Measurements from ENCODE around the gene S100A4. TPM values are rescaled to one million over a fixed set of nuclear protein-coding genes. Genes with fewer than 3 reads are reported as not detected.

Gene S100A4
- total RNA-seq, 1 donor from 2014 or later: 69.3 TPM

GRCh38 chr1:153527683-153528040 lies 17.9 kb downstream of the S100A4 start:
- H3K27ac Mint-ChIP-seq (ENCODE audit: unreplicated experiment): no peak overlapping the region
- Histone ChIP-seq H3K4me3 (ENCODE audit: insufficient read depth, low read depth, low read length) (no peak overlapping the region), H3K4me1 (ENCODE audit: insufficient read depth, low read length) (peaks cover 4% of the 10 kb centered on the region), H3K9me3 (ENCODE audit: insufficient read depth, low read depth, low read length) (no peaks in the 10 kb centered on the region), H3K9ac (ENCODE audit: low read length) (no peak overlapping the region), H3K27me3 (ENCODE audit: insufficient read depth, low read length) (no peaks in the 10 kb centered on the region), H3K36me3 (ENCODE audit: insufficient read depth, low read length) (no peaks in the 10 kb centered on the region), H3K79me2 (ENCODE audit: insufficient read depth, low read length) (no peaks in the 10 kb centered on the region), H4K20me1 (ENCODE audit: insufficient read depth, low read length) (no peaks in the 10 kb centered on the region), H3K4me2 (ENCODE audit: low read length) (no peak overlapping the region), H2AFZ (ENCODE audit: low read depth, low read length) (no peak overlapping the region), H3K27ac (ENCODE audit: low read depth, low read length) (no peak overlapping the region)
- H3K4me1 Mint-ChIP-seq (ENCODE audit: low read depth, unreplicated experiment): peaks cover 20% of the 10 kb centered on the region
- H3K9me3 Mint-ChIP-seq (ENCODE audit: unreplicated experiment): no peaks in the 10 kb centered on the region
- no peak overlapping the region for H3K4me3 Mint-ChIP-seq (ENCODE audit: unreplicated experiment)
- no peaks in the 10 kb centered on the region for H3K36me3 Mint-ChIP-seq (ENCODE audit: low read depth, unreplicated experiment)
- DNase-seq (ENCODE audit: low read depth): no peak
- no peaks in the 10 kb centered on the region for H3K27me3 Mint-ChIP-seq (ENCODE audit: low read depth, unreplicated experiment)
- TF ChIP-seq EZH2 (IDR thresholded peaks at IDR 0.05; ENCODE audit: insufficient read depth, low read length): no peak
- TF ChIP-seq, protein P1, sequence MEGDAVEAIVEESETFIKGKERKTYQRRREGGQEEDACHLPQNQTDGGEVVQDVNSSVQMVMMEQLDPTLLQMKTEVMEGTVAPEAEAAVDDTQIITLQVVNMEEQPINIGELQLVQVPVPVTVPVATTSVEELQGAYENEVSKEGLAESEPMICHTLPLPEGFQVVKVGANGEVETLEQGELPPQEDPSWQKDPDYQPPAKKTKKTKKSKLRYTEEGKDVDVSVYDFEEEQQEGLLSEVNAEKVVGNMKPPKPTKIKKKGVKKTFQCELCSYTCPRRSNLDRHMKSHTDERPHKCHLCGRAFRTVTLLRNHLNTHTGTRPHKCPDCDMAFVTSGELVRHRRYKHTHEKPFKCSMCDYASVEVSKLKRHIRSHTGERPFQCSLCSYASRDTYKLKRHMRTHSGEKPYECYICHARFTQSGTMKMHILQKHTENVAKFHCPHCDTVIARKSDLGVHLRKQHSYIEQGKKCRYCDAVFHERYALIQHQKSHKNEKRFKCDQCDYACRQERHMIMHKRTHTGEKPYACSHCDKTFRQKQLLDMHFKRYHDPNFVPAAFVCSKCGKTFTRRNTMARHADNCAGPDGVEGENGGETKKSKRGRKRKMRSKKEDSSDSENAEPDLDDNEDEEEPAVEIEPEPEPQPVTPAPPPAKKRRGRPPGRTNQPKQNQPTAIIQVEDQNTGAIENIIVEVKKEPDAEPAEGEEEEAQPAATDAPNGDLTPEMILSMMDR (IDR thresholded peaks at IDR 0.05; ENCODE audit: insufficient read depth, low read depth, low read length): no peak
- no peak for FAIRE-seq

DNA sequence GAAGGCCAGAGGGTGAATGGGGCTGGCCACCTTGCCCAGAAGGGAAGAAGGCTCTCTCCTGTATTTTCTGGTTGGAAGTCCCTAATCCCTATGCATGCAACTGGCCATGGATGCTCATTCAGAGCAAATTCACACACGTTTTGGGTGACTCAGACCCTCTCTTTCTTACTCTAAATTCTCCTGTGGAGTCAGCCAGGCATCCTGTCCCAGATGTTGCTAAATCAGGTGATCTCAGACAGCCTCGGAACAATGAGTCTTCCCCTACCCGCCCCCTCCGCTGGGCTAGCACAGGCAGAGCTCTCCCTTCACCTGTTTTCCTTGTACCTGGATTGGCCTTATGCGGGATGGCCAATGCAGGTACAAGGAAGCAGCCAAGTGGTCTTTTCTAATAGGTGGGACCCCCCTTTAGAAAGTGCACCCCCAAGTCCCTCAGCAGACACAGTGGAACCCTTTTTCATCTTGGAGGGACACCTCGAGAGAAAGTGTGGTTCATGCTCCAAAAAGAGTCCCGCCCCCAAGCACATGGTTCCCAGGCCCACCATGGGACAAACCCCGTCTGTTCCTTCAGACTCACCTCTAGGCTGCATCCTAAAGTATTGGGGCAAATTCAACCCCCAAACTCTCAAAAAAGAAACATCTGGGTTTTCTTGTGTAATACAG lies 18.5 kb downstream of the S100A4 start:
- no peaks in the 10 kb centered on the region for H3K36me3 Mint-ChIP-seq (ENCODE audit: low read depth, unreplicated experiment)
- H3K4me3 ChIP-seq (ENCODE audit: insufficient read depth, low read depth, low read length): no peak overlapping the region
- no peak overlapping the region for H3K27ac ChIP-seq (ENCODE audit: low read depth, low read length)
- no peaks in the 10 kb centered on the region for H3K9me3 Mint-ChIP-seq (ENCODE audit: unreplicated experiment)
- no peak overlapping the region for H3K4me3 Mint-ChIP-seq (ENCODE audit: unreplicated experiment)
- no peak overlapping the region for H3K4me2 ChIP-seq (ENCODE audit: low read length)
- H3K36me3 ChIP-seq (ENCODE audit: insufficient read depth, low read length): no peaks in the 10 kb centered on the region
- H3K4me1 ChIP-seq (ENCODE audit: insufficient read depth, low read length): no peaks in the 10 kb centered on the region
- DNase-seq (ENCODE audit: low read depth) (no peak), FAIRE-seq (no peak)
- TF ChIP-seq, protein P1 (IDR thresholded peaks at IDR 0.05; ENCODE audit: insufficient read depth, low read depth, low read length): no peak
- no peak for TF ChIP-seq EZH2 (IDR thresholded peaks at IDR 0.05; ENCODE audit: insufficient read depth, low read length)
- H3K27ac Mint-ChIP-seq (ENCODE audit: unreplicated experiment): no peak overlapping the region
- H3K4me1 Mint-ChIP-seq (ENCODE audit: low read depth, unreplicated experiment): peaks cover 15% of the 10 kb centered on the region
- no peaks in the 10 kb centered on the region for H3K79me2 ChIP-seq (ENCODE audit: insufficient read depth, low read length)
- no peaks in the 10 kb centered on the region for H3K9me3 ChIP-seq (ENCODE audit: insufficient read depth, low read depth, low read length)
- no peak overlapping the region for H2AFZ ChIP-seq (ENCODE audit: low read depth, low read length)
- H3K27me3 ChIP-seq (ENCODE audit: insufficient read depth, low read length): no peaks in the 10 kb centered on the region
- no peaks in the 10 kb centered on the region for H4K20me1 ChIP-seq (ENCODE audit: insufficient read depth, low read length)
- H3K27me3 Mint-ChIP-seq (ENCODE audit: low read depth, unreplicated experiment): no peaks in the 10 kb centered on the region
- H3K9ac ChIP-seq (ENCODE audit: low read length): no peak overlapping the region

DNA sequence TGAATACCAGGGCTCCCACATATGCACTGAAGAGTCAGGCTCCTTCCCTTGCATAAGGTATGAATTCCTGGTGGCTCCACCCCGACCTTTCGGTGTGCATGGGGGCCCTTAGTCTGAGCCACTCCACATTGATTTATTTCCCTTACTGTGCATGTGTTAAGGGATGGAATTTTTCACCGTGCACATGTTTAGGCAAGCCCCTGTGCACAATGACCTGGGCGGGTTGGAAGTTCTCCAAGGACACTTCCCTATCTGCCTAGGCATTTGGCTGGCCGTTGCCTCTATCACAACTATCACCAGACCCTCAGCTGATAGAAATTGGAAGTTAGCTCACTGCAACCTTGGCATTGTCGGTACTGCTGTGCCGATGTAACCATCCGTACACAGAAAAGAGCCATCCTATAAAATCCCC lies 19.5 kb downstream of the S100A4 start:
- no peaks in the 10 kb centered on the region for H3K27me3 ChIP-seq (ENCODE audit: insufficient read depth, low read length)
- H3K9ac ChIP-seq (ENCODE audit: low read length): no peak overlapping the region
- Mint-ChIP-seq H3K9me3 (ENCODE audit: unreplicated experiment) (no peaks in the 10 kb centered on the region), H3K4me1 (ENCODE audit: low read depth, unreplicated experiment) (peaks cover 14% of the 10 kb centered on the region), H3K36me3 (ENCODE audit: low read depth, unreplicated experiment) (no peaks in the 10 kb centered on the region), H3K4me3 (ENCODE audit: unreplicated experiment) (no peak overlapping the region), H3K27ac (ENCODE audit: unreplicated experiment) (no peak overlapping the region), H3K27me3 (ENCODE audit: low read depth, unreplicated experiment) (no peaks in the 10 kb centered on the region)
- H4K20me1 ChIP-seq (ENCODE audit: insufficient read depth, low read length): no peaks in the 10 kb centered on the region
- no peak overlapping the region for H2AFZ ChIP-seq (ENCODE audit: low read depth, low read length)
- no peaks in the 10 kb centered on the region for H3K9me3 ChIP-seq (ENCODE audit: insufficient read depth, low read depth, low read length)
- no peak overlapping the region for H3K4me3 ChIP-seq (ENCODE audit: insufficient read depth, low read depth, low read length)
- no peaks in the 10 kb centered on the region for H3K4me1 ChIP-seq (ENCODE audit: insufficient read depth, low read length)
- H3K36me3 ChIP-seq (ENCODE audit: insufficient read depth, low read length): no peaks in the 10 kb centered on the region
- DNase-seq (ENCODE audit: low read depth) (no peak), FAIRE-seq (no peak)
- no peak overlapping the region for H3K27ac ChIP-seq (ENCODE audit: low read depth, low read length)
- no peak overlapping the region for H3K4me2 ChIP-seq (ENCODE audit: low read length)
- TF ChIP-seq, protein P1 (IDR thresholded peaks at IDR 0.05; ENCODE audit: insufficient read depth, low read depth, low read length): no peak
- no peak for TF ChIP-seq EZH2 (IDR thresholded peaks at IDR 0.05; ENCODE audit: insufficient read depth, low read length)
- no peaks in the 10 kb centered on the region for H3K79me2 ChIP-seq (ENCODE audit: insufficient read depth, low read length)

Data from astrocyte (in vitro differentiated cells and primary cell).